Measurements from ENCODE around the gene HEATR9. TPM values are rescaled to one million over a fixed set of nuclear protein-coding genes. Genes with fewer than 3 reads are reported as not detected.

The HEATR9 gene
- total and polyA plus RNA-seq, 2 donors (not counting 1 experiment from before 2014, with no cell fraction given) = 0.06 TPM; not detected in 1

DNA sequence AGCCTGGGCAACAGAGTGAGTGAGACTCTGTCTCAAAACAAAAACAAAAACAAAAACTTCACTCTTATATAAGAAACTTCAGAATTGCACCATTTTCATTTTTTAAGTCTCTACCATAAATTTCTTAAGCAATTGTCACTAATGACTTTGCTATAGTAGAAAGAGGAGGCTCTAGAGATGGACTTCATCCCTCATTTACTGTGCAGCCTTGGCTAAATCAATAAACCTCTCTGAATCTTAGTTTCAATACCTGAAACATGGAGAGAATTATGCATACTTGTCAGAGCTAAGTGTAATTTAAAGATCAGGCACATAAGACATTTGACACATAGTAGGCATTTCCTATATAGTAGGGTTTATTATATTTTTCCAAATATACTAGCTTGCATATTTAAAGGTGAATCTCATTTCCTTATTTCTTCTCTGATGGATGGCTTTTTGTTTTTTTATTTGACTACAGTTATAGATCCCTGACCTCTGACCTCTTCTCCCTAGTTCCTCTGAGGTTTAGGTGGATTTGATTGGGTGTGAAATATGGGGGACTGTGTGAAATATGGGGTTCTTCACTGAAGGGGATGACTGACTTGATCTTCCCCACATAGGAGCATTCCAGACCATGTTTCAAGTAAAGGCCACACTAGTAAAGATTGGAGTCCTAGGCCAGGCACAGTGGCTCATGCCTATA, 8.8 kb upstream of the HEATR9 start:
- Mint-ChIP-seq H3K4me1 (peaks cover 33% of the 10 kb centered on the region), H3K4me3 (no peak overlapping the region), H3K9me3 (ENCODE audit: insufficient read depth) (no peaks in the 10 kb centered on the region), H3K27me3 (no peaks in the 10 kb centered on the region), H3K27ac (no peak overlapping the region)
- Histone ChIP-seq H3K4me1 (ENCODE audit: control insufficient read depth in 2 of 2, insufficient read depth in 2 of 2, low read length in 2 of 2) (peaks cover 10 to 15% of the 10 kb centered on the region in 2 donors), H3K36me3 (replicated peaks in 1 of 2; ENCODE audit: control extremely low read depth in 1 of 2, control insufficient read depth in 1 of 2, extremely low read depth in 1 of 2, insufficient read depth in 2 of 2, low read length in 1 of 2) (no peaks in the 10 kb centered on the region), H3K4me3 (ENCODE audit: control extremely low read depth in 1 of 5, extremely low read depth in 1 of 5, insufficient read depth in 1 of 5, low read depth in 2 of 5, low read length in 4 of 5) (no peak overlapping the region), H2AFZ (ENCODE audit: insufficient read depth, low read depth, low read length, poor library complexity, severe bottlenecking) (no peak overlapping the region), H3K79me2 (ENCODE audit: control insufficient read depth, insufficient read depth, low read length) (no peaks in the 10 kb centered on the region), H3K9ac (ENCODE audit: low read length) (no peak overlapping the region), H3K27me3 (replicated peaks in 1 of 4; ENCODE audit: control extremely low read depth in 1 of 4, control insufficient read depth in 3 of 4, insufficient read depth in 4 of 4, low read length in 3 of 4) (no peaks in the 10 kb centered on the region), H3K9me3 (ENCODE audit: control extremely low read depth in 1 of 3, control insufficient read depth in 2 of 3, insufficient read depth in 1 of 3, low read length in 2 of 3) (no peaks in the 10 kb centered on the region), H4K20me1 (ENCODE audit: control insufficient read depth, insufficient read depth, low read length, poor library complexity, severe bottlenecking) (no peaks in the 10 kb centered on the region), H3K4me2 (replicated peaks; ENCODE audit: low read depth, low read length, poor library complexity, severe bottlenecking) (no peak overlapping the region), H3K27ac (ENCODE audit: low read length in 2 of 2) (no peak overlapping the region)
- DNase-seq (no peak), ATAC-seq (ENCODE audit: low read depth) (no peak)
- ChIA-PET POLR2A (no interaction called here), CTCF (no interaction called here)
- no peak for TF ChIP-seq EZH2 (IDR thresholded peaks at IDR 0.05; ENCODE audit: borderline replicate concordance, insufficient read depth, low read depth, low read length, poor library complexity, severe bottlenecking)
- TF ChIP-seq, protein P1, sequence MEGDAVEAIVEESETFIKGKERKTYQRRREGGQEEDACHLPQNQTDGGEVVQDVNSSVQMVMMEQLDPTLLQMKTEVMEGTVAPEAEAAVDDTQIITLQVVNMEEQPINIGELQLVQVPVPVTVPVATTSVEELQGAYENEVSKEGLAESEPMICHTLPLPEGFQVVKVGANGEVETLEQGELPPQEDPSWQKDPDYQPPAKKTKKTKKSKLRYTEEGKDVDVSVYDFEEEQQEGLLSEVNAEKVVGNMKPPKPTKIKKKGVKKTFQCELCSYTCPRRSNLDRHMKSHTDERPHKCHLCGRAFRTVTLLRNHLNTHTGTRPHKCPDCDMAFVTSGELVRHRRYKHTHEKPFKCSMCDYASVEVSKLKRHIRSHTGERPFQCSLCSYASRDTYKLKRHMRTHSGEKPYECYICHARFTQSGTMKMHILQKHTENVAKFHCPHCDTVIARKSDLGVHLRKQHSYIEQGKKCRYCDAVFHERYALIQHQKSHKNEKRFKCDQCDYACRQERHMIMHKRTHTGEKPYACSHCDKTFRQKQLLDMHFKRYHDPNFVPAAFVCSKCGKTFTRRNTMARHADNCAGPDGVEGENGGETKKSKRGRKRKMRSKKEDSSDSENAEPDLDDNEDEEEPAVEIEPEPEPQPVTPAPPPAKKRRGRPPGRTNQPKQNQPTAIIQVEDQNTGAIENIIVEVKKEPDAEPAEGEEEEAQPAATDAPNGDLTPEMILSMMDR (IDR thresholded peaks at IDR 0.05) = no peak
- intact Hi-C loops (cut with micrococcal nuclease) = no loop called here

DNA sequence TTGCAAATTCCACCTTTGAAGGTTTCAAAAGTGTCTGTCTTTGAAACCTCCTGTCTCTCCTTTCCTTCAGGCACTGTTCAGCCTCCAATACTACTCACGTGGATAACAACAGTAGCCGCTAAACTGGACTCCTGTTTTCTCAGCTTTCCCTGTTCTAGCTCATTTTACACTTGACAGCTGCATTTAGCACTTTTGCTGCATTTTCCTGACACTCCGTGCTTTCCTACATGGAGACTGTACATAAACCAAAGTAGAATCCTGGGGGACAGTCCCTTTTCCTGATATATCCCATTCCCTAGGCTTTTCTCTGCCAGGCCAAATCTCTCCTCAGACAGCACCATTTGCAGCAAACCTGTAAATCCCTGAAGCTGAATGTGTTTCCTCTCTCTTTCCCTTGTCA, 7.8 kb upstream of the HEATR9 start:
- CTCF ChIA-PET = interaction anchor here (0.7 to 1.5 kb wide), 4 partner anchors 9 to 75 kb away, joined by 3 to 4 read pairs (median 3); no protein-coding TSS in a partner anchor
- Histone ChIP-seq H4K20me1 (ENCODE audit: control insufficient read depth, insufficient read depth, low read length, poor library complexity, severe bottlenecking) (no peaks in the 10 kb centered on the region), H3K9ac (ENCODE audit: low read length) (no peak overlapping the region), H3K4me2 (replicated peaks; ENCODE audit: low read depth, low read length, poor library complexity, severe bottlenecking) (no peak overlapping the region), H2AFZ (ENCODE audit: insufficient read depth, low read depth, low read length, poor library complexity, severe bottlenecking) (no peak overlapping the region), H3K79me2 (ENCODE audit: control insufficient read depth, insufficient read depth, low read length) (no peaks in the 10 kb centered on the region), H3K4me1 (ENCODE audit: control insufficient read depth in 2 of 2, insufficient read depth in 2 of 2, low read length in 2 of 2) (peaks cover 10 to 17% of the 10 kb centered on the region in 2 donors), H3K36me3 (replicated peaks in 1 of 2; ENCODE audit: control extremely low read depth in 1 of 2, control insufficient read depth in 1 of 2, extremely low read depth in 1 of 2, insufficient read depth in 2 of 2, low read length in 1 of 2) (no peaks in the 10 kb centered on the region), H3K9me3 (ENCODE audit: control extremely low read depth in 1 of 3, control insufficient read depth in 2 of 3, insufficient read depth in 1 of 3, low read length in 2 of 3) (no peaks in the 10 kb centered on the region), H3K27ac (ENCODE audit: low read length in 2 of 2) (no peak overlapping the region), H3K27me3 (replicated peaks in 1 of 4; ENCODE audit: control extremely low read depth in 1 of 4, control insufficient read depth in 3 of 4, insufficient read depth in 4 of 4, low read length in 3 of 4) (no peaks in the 10 kb centered on the region), H3K4me3 (ENCODE audit: control extremely low read depth in 1 of 5, extremely low read depth in 1 of 5, insufficient read depth in 1 of 5, low read depth in 2 of 5, low read length in 4 of 5) (no peak overlapping the region)
- no peaks in the 10 kb centered on the region for H3K9me3 Mint-ChIP-seq (ENCODE audit: insufficient read depth)
- ATAC-seq (ENCODE audit: low read depth) (no peak), DNase-seq (no peak)
- 94% methylated on average over 3 of the region's 3 CpGs for WGBS (ENCODE audit: insufficient coverage)
- no peak overlapping the region for H3K27ac Mint-ChIP-seq
- H3K27me3 Mint-ChIP-seq = no peaks in the 10 kb centered on the region
- peaks cover 37% of the 10 kb centered on the region for H3K4me1 Mint-ChIP-seq
- H3K4me3 Mint-ChIP-seq = no peak overlapping the region
- TF ChIP-seq, protein P1 (IDR thresholded peaks at IDR 0.05) = no peak
- no peak for TF ChIP-seq EZH2 (IDR thresholded peaks at IDR 0.05; ENCODE audit: borderline replicate concordance, insufficient read depth, low read depth, low read length, poor library complexity, severe bottlenecking)
- intact Hi-C loops (cut with micrococcal nuclease) = no loop called here
- POLR2A ChIA-PET = interaction anchor here (0.6 kb wide), 1 partner anchor 70 kb away, joined by 3 read pairs; no protein-coding TSS in a partner anchor
